GM19193 (cell line): ENCODE measurements around the gene ENAH.

Experiments used
- POLR2A ChIP-seq: IDR thresholded peaks from 4 replicates; pipeline ENCODE4 v1.6.1; 2011; ENCODE audit not compliant: insufficient read depth, insufficient read length; ENCODE audit errors: extremely low read depth

The ENAH gene

DNA sequence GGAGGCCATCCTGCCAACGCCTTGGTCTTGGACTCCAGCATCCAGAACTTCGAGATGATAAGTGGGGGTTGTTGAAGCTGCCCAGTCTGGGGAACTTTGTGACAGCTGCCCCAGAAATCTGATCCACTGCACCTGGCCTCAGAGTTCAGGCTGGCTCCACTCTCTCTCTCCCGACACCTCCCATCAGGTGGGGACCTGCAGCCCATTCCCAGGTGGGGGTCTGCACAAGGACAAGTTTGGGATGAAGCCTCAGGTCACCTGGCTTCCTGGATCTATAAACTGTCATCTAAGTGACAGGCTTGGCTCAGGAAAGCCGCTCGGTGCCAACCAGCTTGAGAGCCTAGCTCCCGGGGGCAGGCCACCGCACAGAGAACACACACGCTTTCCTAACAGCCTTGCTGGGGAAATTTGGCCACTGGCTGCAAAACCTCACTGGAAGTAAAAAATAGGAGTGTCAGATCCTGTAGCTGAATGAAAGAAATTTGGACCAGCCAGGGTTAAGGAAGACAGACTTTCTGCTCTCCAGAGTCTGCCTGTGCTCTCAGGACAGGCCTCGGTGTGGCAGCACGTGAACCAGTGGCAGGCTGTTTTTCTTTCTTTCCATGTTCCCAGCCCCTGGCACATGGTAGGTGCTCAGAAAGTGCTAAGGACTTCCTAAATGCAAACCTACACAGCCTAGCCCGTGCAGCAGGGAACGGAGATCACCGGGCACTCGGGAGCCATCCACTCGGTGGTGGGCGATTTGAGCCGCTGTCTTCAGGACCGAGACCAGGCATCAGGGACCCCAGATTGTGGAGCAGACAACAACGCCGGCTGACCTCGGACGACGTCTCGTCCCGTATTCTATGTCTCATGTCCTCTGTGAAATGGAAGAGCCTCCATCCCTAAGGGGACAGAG, 182.5 kb downstream of the ENAH start:
- no peak for TF ChIP-seq POLR2A

GRCh38 chr1:225469051-225469450, 183.9 kb downstream of the ENAH start:
- TF ChIP-seq POLR2A, result no peak

GRCh38 chr1:225468270-225469020, 184.5 kb downstream of the ENAH start:
- TF ChIP-seq POLR2A, result no peak

- TF ChIP-seq POLR2A, result peak; percentile 90
These were observed 185.5 kb downstream of the ENAH start for GRCh38 chr1:225467193-225468020.

DNA sequence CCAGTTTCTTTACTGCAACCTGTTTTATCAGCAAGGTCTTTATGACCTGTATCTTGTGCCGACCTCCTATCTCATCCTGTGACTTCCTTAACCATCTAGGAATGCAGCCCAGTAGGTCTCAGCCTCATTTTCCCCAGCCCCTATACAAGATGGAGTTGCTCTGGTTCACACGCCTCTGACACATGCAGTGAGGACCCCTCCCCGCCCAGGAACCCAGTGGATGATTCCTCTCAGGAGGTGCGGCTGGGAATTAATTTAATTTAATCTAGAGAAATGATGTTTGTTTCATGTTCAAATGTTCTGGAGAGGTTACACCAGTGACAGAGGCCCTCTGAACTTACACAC, 186.1 kb downstream of the ENAH start:
- no peak for TF ChIP-seq POLR2A

GRCh38 chr1:225465793-225466517, 187.0 kb downstream of the ENAH start:
- TF ChIP-seq POLR2A, result no peak

- TF ChIP-seq POLR2A, result no peak
These were observed 187.8 kb downstream of the ENAH start for GRCh38 chr1:225464851-225465792.

DNA sequence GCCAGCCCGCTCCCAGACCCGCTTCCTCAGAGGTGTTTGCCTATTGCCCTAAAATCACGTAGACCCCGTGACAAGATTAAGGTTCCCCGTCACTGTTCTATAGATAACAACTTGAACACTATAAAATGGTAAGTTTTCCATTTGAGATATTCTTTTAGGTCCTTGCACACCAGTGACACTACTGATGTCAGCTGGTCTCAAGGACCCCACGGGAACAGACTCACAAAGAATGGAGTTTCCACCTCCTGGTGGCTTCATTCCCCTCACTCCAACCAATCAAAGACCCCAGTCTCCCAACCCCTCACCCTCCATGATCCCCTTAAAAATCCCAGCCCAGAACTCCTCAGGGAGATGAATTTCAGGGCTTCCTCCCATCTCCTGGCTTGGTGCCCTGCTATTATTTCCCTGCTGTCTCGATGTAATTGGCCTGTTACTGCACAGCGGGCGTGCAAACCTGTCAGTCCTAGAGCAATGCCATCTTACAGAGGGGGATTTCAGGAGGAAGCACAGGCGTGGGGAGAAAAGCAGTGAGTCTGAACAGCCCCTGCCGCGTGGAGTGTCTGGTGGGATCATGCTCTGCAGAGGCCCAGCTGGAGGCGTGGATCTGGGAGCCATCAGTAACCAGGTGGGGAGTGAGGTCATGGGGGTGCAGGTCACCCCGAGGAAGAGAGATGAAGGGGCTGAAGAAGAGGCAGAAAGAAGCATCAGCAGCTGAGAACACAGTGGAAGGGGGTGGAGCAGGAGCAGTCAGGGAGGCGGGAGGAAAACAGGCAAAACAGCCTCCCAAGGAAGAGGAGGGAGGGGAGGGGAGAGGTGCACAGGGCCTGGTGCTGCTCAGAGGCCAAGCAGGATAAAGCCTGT, 190.0 kb downstream of the ENAH start:
- no peak for TF ChIP-seq POLR2A

GRCh38 chr1:225462429-225462713, 190.6 kb downstream of the ENAH start:
- no peak for TF ChIP-seq POLR2A

- TF ChIP-seq POLR2A, result no peak
These were observed 191.1 kb downstream of the ENAH start for GRCh38 chr1:225461533-225462428.

DNA sequence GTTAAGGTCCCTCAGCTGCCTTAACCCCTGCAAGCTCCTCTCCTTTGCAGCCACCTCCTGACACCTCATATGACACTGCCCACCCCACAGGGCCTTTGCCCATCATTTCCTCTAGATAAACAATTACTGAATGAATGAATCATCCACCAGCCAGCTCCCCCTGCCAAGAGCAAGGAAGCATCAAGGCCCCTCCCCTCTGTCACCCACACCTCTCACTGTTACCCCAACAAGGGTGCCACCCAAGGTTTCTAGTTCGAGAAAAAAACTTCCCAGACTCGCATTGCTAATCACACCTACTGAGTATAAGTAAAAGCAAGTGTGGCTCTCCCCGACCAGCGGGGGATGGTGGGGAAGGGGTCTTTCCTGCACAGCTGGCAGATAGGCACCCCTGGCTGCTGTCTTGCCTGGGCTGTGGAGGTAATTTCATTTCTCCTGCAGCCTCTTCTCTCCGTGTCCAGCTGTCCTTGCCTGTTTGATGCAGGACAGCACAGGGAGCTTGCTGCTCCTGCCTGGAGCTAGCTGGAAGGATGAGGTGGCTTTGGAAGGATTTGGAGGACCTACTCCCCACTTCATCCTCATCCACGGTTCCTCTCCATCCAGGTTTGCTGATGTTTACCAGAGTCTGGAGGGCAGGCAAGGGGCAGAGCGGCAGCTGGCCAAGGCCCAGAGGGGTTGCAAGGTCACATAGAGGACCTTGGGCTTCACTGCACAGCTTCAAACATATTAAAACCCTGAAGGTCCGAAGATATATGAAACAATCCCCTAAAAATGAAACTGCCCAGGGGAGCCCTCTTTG, 192.0 kb downstream of the ENAH start:
- no peak for TF ChIP-seq POLR2A
